PC-3 (cell line): ENCODE data around the gene GYPB. TPM values are rescaled to one million over a fixed set of nuclear protein-coding genes. Genes with fewer than 3 reads are reported as not detected.
A peak's percentile ranks its signal among the peaks of the same experiment; 100 is the strongest.
"Not testable (repeated sequence)": the region's sequence is repeated elsewhere in the genome, so short reads cannot be mapped to it uniquely, and the experiment has no call there.

Source experiments
- ATAC-seq: fragments of 200-7000 bp; cut with Tn5 transposase; 2 replicates; pipeline ENCODE4 v1.9.1; 2020; ENCODE audit warnings: mild to moderate bottlenecking, moderate library complexity
- Bru-seq: library from RNA; stranded (reverse); fragments of 400-500 nt; gene quantifications from one replicate; lab custom pipeline; 2021; lab: Mats Ljungman, UMichigan
- BruChase-seq, 2 experiments: library from RNA; stranded (reverse); fragments of 400-500 nt; gene quantifications; one replicate each; lab custom pipeline; 2021; lab: Mats Ljungman, UMichigan
- BruUV-seq: library from RNA; stranded (reverse); fragments of 400-500 nt; replicated peaks from 2 replicates; lab custom pipeline; 2021; lab: Mats Ljungman, UMichigan
- CTCF ChIA-PET: fragments of 300-600 bp; sonication (Branson Sonifier 250); formaldehyde crosslinking; loops from one replicate; lab custom pipeline; 2022; ENCODE audit warnings: antibody characterized with exemption; lab: Charles Lee
- POLR2A ChIA-PET: fragments of 300-600 bp; sonication (Branson Sonifier 250); formaldehyde crosslinking; loops from one replicate; lab custom pipeline; 2022; ENCODE audit warnings: antibody characterized with exemption; ENCODE audit not compliant: unreplicated experiment; lab: Charles Lee
- DNase-seq: peaks from one replicate; pipeline ENCODE4 v3.0.0-alpha.2; 2015
- H2AFZ ChIP-seq: fragments of 300-600 bp; sonication (generic); 2 replicates; pipeline ENCODE4 v1.6.0; 2016; ENCODE audit warnings: antibody characterized with exemption, low read length
- H3F3A ChIP-seq: fragments of 300-600 bp; sonication (generic); one replicate; pipeline ENCODE4 v1.6.0; 2017; ENCODE audit warnings: antibody characterized with exemption, low read length, control low read depth, mild to moderate bottlenecking; ENCODE audit not compliant: unreplicated experiment
- H3K27ac ChIP-seq: fragments of 300-600 bp; sonication (generic); 2 replicates; pipeline ENCODE4 v1.5.1; 2016; ENCODE audit warnings: mild to moderate bottlenecking, low read length
- H3K27me3 ChIP-seq: fragments of 300-600 bp; sonication (generic); 2 replicates; pipeline ENCODE4 v1.6.1; 2016; ENCODE audit warnings: low read length, mixed read lengths
- H3K36me3 ChIP-seq: fragments of 300-600 bp; sonication (generic); 2 replicates; pipeline ENCODE4 v1.6.1; 2016; ENCODE audit warnings: low read depth, mixed run types, low read length, mixed read lengths
- H3K4me1 ChIP-seq: fragments of 300-600 bp; sonication (generic); 2 replicates; pipeline ENCODE4 v1.5.1; 2016; ENCODE audit warnings: low read length; ENCODE audit not compliant: insufficient read depth
- H3K4me2 ChIP-seq: fragments of 300-600 bp; sonication (generic); 2 replicates; pipeline ENCODE4 v1.6.0; 2016; ENCODE audit warnings: low read length
- H3K4me3 ChIP-seq: fragments of 300-600 bp; sonication (generic); 2 replicates; pipeline ENCODE4 v1.5.1; 2016; ENCODE audit warnings: mild to moderate bottlenecking, low read length, mixed read lengths
- H3K79me2 ChIP-seq: fragments of 300-600 bp; sonication (generic); 2 replicates; pipeline ENCODE4 v1.6.1; 2017; ENCODE audit warnings: low read length, mixed read lengths
- H3K9ac ChIP-seq: fragments of 300-600 bp; sonication (generic); 2 replicates; pipeline ENCODE4 v1.6.0; 2016; ENCODE audit warnings: mild to moderate bottlenecking, low read length
- H3K9me2 ChIP-seq: fragments of 300-600 bp; sonication (generic); replicated peaks from 2 replicates; pipeline ENCODE4 v1.6.1; 2016; ENCODE audit warnings: mixed run types, low read length, mixed read lengths
- H3K9me3 ChIP-seq: fragments of 300-600 bp; sonication (generic); 2 replicates; pipeline ENCODE4 v1.6.1; 2016; ENCODE audit warnings: low read length, mixed read lengths
- H4K20me1 ChIP-seq: fragments of 300-600 bp; sonication (generic); 2 replicates; pipeline ENCODE4 v1.6.1; 2016; ENCODE audit warnings: low read length, mixed read lengths
- EZH2 ChIP-seq: fragments of 300-600 bp; sonication (generic); IDR thresholded peaks from one replicate; pipeline ENCODE4 v1.6.1; 2017; ENCODE audit warnings: antibody characterized with exemption, mild to moderate bottlenecking, low read length; ENCODE audit not compliant: unreplicated experiment
- intact Hi-C: fragments of 100-400 bp; cut with micrococcal nuclease; formaldehyde crosslinking; loops from 2 replicates; pipeline ENCODE4 v1.9.0; 2023
- long read RNA-seq: library from polyadenylated mRNA; unstranded; transcript quantifications from one replicate; pipeline ENCODE4 v2.0.0, GENCODE V29; 2021; ENCODE audit not compliant: unreplicated experiment
- total RNA-seq: library from RNA; depleted of rRNA; stranded (reverse); fragments of >200 nt; gene quantifications from 2 replicates; pipeline ENCODE4 v1.2.3, GENCODE V29; 2014; rRNA removed
- TF ChIP-seq, protein P1 (sequence below): fragments of 300-600 bp; sonication (generic); conservative IDR thresholded peaks from 2 replicates; pipeline ENCODE4 v1.5.1; 2017; ENCODE audit warnings: antibody characterized with exemption, low read depth, mild to moderate bottlenecking, low read length

Gene GYPB
- total RNA-seq (not detected in 2 replicates), Bru-seq, nascent RNA (not detected), BruChase-seq, experiment 1, labeled RNA remaining after a 6-hour chase (not detected), BruChase-seq, experiment 2, labeled RNA remaining after a 2-hour chase (percentile 6 among the genes with signal in this experiment)
- long read RNA-seq = 0 reads

DNA sequence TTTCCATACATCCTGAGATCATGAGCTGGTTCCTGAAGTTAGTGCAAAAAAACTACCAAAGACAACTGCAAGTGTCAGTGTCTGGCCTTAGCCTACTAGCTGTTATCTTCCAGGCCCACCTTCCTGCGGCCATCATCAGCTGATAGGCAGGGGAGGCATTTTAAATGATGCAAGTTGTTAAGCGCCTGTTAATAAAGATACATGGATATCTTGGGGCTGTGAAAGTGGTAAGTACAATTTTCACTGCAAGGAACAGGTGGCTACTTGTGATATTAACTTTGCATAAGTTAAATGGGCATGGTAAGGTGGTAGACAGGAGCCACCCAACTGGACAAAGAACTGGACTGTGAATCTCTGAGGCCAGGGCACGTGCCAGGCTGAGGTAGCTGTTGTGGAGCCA is at the start of gene GYPB:
Gene GYPB (minus strand): TSS at position 104 of the 400 bp plus-strand sequence. CDS start 93 bp downstream, at position 11.
- H3K4me2 ChIP-seq, H3F3A ChIP-seq, H4K20me1 ChIP-seq, H3K79me2 ChIP-seq, CTCF ChIA-PET, H3K9me2 ChIP-seq, H3K4me1 ChIP-seq, H3K9me3 ChIP-seq, DNase-seq, H3K27ac ChIP-seq, BruUV-seq, H3K36me3 ChIP-seq, H3K4me3 ChIP-seq, POLR2A ChIA-PET, intact Hi-C loops, ATAC-seq, H3K9ac ChIP-seq, H3K27me3 ChIP-seq, H2AFZ ChIP-seq: not testable (repeated sequence)

DNA sequence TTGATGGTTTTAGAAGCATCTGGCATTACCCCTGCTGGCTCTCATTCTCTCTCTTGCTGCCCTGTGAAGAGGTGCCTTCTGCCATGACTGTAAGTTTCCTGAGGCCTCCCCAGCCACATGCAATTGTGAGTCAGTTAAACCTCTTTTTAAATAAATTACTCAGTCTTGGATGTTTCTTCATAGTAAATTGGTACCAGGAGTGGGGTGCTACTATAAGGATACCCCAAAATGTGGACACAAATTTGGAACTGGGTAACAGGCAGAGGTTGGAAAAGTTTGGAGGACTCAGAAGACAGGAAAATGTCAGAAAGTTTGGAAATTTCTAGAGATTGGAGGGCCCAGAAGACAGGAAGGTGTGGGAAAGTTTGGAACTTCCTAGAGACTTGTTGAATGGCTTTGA is 42.4 kb upstream of the GYPB start:
- H3F3A ChIP-seq, H3K36me3 ChIP-seq, POLR2A ChIA-PET: not testable (repeated sequence)

DNA sequence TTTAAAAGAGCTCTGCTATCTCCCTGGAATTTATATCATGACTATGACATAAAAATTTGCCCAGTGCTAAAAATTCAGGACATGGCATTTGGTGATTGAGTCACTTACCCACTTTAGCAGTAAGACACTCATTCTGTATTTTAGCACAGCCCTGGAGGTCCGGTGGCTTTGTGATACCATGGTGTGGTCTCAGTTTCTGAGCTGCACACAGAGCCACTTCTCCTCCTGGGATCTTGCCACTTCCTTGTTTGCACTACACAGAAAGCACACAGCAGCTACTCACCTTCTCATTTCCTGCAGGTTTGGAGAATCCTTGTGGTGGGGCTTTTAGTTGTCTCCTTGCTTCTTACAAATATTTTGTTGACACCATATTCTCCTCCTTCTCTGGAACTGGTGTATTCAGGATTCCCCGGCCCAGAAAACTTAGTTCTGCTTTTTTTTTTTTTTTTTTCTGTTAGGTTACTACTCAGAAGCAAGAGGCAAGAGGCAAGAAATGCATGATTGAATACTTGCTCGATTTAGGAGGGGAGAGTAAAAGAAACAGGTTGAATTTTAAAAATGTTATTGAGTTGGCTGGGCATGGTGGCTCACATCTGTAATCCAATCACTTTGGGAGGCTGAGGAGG is 41.2 kb upstream of the GYPB start:
- POLR2A ChIA-PET, BruUV-seq, H3K4me1 ChIP-seq: not testable (repeated sequence)

More for the DNA sequence above, 42.4 kb upstream of the GYPB start:
- intact Hi-C loops, H2AFZ ChIP-seq, DNase-seq, H3K9ac ChIP-seq, H3K27ac ChIP-seq, H3K9me2 ChIP-seq, H3K4me1 ChIP-seq, H3K4me2 ChIP-seq, H3K79me2 ChIP-seq, H4K20me1 ChIP-seq, H3K4me3 ChIP-seq, BruUV-seq, H3K9me3 ChIP-seq, CTCF ChIA-PET, H3K27me3 ChIP-seq, ATAC-seq: not testable (repeated sequence)

DNA sequence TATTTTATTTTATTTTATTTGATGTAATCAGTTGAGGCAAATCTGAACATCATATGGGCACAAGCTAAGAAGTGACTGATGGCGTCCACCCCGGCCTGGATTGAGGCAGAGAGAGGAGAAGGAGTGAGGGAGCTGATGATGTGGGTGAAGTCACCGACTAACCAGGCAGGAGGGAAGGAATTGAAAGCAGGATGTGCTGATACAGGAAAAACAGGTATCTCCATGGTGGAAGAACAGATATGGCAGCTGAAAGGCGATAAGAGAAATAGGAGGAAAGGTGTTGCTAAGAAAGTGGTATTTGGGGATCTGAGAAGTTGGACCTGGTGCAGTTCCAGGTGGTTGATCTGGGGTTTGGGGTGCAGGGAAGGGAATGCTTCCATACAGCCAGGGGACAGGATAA is 37.6 kb upstream of the GYPB start:
- H3K4me1 ChIP-seq = no peaks in the 10 kb centered on the region
- H3K27ac ChIP-seq = no peak overlapping the region
- intact Hi-C loops = no loop called here
- no peaks in the 10 kb centered on the region for H4K20me1 ChIP-seq
- CTCF ChIA-PET = no interaction called here
- no peaks in the 10 kb centered on the region for H3K9me3 ChIP-seq
- H3K79me2 ChIP-seq = no peaks in the 10 kb centered on the region
- no peaks in the 10 kb centered on the region for H3K9me2 ChIP-seq
- no peaks in the 10 kb centered on the region for H3K36me3 ChIP-seq
- POLR2A ChIA-PET = no interaction called here
- H2AFZ ChIP-seq = no peak overlapping the region
- H3K4me2 ChIP-seq = no peak overlapping the region
- DNase-seq (no peak), ATAC-seq (no peak)
- H3F3A ChIP-seq = no peaks in the 10 kb centered on the region
- no peak overlapping the region for H3K4me3 ChIP-seq
- no peak overlapping the region for H3K9ac ChIP-seq
- TF ChIP-seq, protein P1, sequence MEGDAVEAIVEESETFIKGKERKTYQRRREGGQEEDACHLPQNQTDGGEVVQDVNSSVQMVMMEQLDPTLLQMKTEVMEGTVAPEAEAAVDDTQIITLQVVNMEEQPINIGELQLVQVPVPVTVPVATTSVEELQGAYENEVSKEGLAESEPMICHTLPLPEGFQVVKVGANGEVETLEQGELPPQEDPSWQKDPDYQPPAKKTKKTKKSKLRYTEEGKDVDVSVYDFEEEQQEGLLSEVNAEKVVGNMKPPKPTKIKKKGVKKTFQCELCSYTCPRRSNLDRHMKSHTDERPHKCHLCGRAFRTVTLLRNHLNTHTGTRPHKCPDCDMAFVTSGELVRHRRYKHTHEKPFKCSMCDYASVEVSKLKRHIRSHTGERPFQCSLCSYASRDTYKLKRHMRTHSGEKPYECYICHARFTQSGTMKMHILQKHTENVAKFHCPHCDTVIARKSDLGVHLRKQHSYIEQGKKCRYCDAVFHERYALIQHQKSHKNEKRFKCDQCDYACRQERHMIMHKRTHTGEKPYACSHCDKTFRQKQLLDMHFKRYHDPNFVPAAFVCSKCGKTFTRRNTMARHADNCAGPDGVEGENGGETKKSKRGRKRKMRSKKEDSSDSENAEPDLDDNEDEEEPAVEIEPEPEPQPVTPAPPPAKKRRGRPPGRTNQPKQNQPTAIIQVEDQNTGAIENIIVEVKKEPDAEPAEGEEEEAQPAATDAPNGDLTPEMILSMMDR = no peak
- no peak for TF ChIP-seq EZH2
- H3K27me3 ChIP-seq = peaks cover 7% of the 10 kb centered on the region; the same call in 1 of the 2 replicates
- no TSS peak for BruUV-seq

More for the DNA sequence above, 41.2 kb upstream of the GYPB start:
- H3K27ac ChIP-seq, H3K27me3 ChIP-seq, H4K20me1 ChIP-seq, H3K4me3 ChIP-seq, intact Hi-C loops, H2AFZ ChIP-seq, H3K9me3 ChIP-seq, H3K4me2 ChIP-seq, H3K36me3 ChIP-seq, H3K9ac ChIP-seq, H3K9me2 ChIP-seq, DNase-seq, ATAC-seq, H3F3A ChIP-seq, CTCF ChIA-PET, H3K79me2 ChIP-seq: not testable (repeated sequence)

DNA sequence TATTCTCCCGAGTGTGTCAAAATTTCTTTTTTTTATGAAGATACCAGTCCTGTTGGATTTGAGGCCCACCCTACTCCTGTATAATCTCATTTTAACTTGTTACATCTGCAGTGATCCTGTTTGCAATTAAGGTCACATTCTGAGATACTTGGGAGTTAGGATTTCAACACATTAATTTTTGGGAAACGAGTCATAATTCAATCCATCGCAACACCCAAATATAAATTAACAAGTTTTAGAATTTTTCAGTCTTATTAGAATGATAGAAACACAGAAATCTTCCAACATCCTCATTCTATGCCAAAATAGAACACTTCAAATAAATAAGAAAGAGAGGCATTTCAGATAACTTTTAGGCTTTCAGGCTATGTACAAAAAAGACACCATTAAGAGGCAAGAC is 36.2 kb upstream of the GYPB start:
- H3K4me3 ChIP-seq, H3K9me2 ChIP-seq, CTCF ChIA-PET, intact Hi-C loops, BruUV-seq, H3K9ac ChIP-seq, H3K79me2 ChIP-seq, H3K27me3 ChIP-seq, H3F3A ChIP-seq, H4K20me1 ChIP-seq, POLR2A ChIA-PET, H3K36me3 ChIP-seq, H3K4me2 ChIP-seq, ATAC-seq, H3K27ac ChIP-seq, H2AFZ ChIP-seq, H3K4me1 ChIP-seq, H3K9me3 ChIP-seq, DNase-seq: not testable (repeated sequence)

- H3F3A ChIP-seq, CTCF ChIA-PET, intact Hi-C loops: not testable (repeated sequence)
These were observed 32.3 kb upstream of the GYPB start for GRCh38 chr4:144051494-144051893.

More at GRCh38 chr4:144051494-144051893, 32.3 kb upstream of the GYPB start:
- ATAC-seq, H3K79me2 ChIP-seq, H3K27me3 ChIP-seq, H3K9me2 ChIP-seq, H2AFZ ChIP-seq, H3K36me3 ChIP-seq, POLR2A ChIA-PET, H3K4me2 ChIP-seq, H3K9ac ChIP-seq, H3K9me3 ChIP-seq, H3K27ac ChIP-seq, BruUV-seq, H3K4me3 ChIP-seq, DNase-seq, H3K4me1 ChIP-seq, H4K20me1 ChIP-seq: not testable (repeated sequence)
